Bronchial epithelial cell (primary cell): Measurements from ENCODE around the gene RAMP3. TPM values are rescaled to one million over a fixed set of nuclear protein-coding genes. Genes with fewer than 3 reads are reported as not detected.

Experiments used
- DNase-seq: peaks from one replicate; pipeline ENCODE4 v3.0.0-alpha.2; 2010; ENCODE audit warnings: low read depth
- FAIRE-seq: peaks from 2 replicates; lab custom pipeline; 2011; peaks lifted over from hg19 to GRCh38; lab: Jason Lieb, UNC
- H3K27me3 ChIP-seq: 2 replicates; pipeline ENCODE4 v1.5.1; 2011; ENCODE audit warnings: low read length; ENCODE audit not compliant: control insufficient read depth, insufficient read depth
- H3K36me3 ChIP-seq: 2 replicates; pipeline ENCODE4 v1.5.1; 2011; ENCODE audit warnings: low read length; ENCODE audit not compliant: control insufficient read depth, insufficient read depth
- H3K4me3 ChIP-seq: 2 replicates; pipeline ENCODE4 v1.5.1; 2011; ENCODE audit warnings: mild to moderate bottlenecking, low read depth, low read length, control low read depth
- CTCF ChIP-seq: IDR thresholded peaks from 2 replicates; pipeline ENCODE4 v1.5.1; 2011; ENCODE audit warnings: mild to moderate bottlenecking, moderate library complexity, low read length, control low read depth, inconsistent platforms; ENCODE audit not compliant: insufficient read depth, severe bottlenecking
- total RNA-seq: library from RNA; depleted of rRNA; stranded (reverse); fragments of >200 nt; gene quantifications from 2 replicates; pipeline ENCODE4 v1.2.1, GENCODE V29; 2014

RAMP3 gene
- total RNA-seq, 1 donor from 2014 or later = not detected

GRCh38 chr7:45229156-45229920 is 71.7 kb downstream of the RAMP3 start:
- FAIRE-seq = no peak
- Histone ChIP-seq H3K27me3 (peaks cover 5% of the 10 kb centered on the region), H3K4me3 (no peak overlapping the region), H3K36me3 (no peaks in the 10 kb centered on the region)
- DNase-seq = no peak
- no peak for TF ChIP-seq CTCF

- no peak for FAIRE-seq
- H3K27me3 ChIP-seq = peaks cover 5% of the 10 kb centered on the region
Measured at GRCh38 chr7:45230083-45230482, 72.5 kb downstream of the RAMP3 start.

GRCh38 chr7:45230611-45231165 is 73.1 kb downstream of the RAMP3 start:
- H3K4me3 ChIP-seq = no peak overlapping the region
- peaks cover 5% of the 10 kb centered on the region for H3K27me3 ChIP-seq
- H3K36me3 ChIP-seq = no peaks in the 10 kb centered on the region
- DNase-seq (no peak), FAIRE-seq (no peak)
- no peak for TF ChIP-seq CTCF

More at GRCh38 chr7:45230083-45230482, 72.5 kb downstream of the RAMP3 start:
- no peak for TF ChIP-seq CTCF
- no peak for DNase-seq
- no peaks in the 10 kb centered on the region for H3K36me3 ChIP-seq
- H3K4me3 ChIP-seq = no peak overlapping the region

GRCh38 chr7:45233249-45233775 is 75.7 kb downstream of the RAMP3 start:
- FAIRE-seq (no peak), DNase-seq (no peak)
- H3K36me3 ChIP-seq = no peaks in the 10 kb centered on the region
- no peak for TF ChIP-seq CTCF
- no peak overlapping the region for H3K4me3 ChIP-seq
- peaks cover 5% of the 10 kb centered on the region for H3K27me3 ChIP-seq

Other genes starting within 250 kb of the RAMP3 start
- gene MYO1G, start 178.8 kb upstream of the RAMP3 start, total RNA-seq = 0.13 and 0.26 TPM in 2 replicates
- gene CCM2, start 157.6 kb upstream of the RAMP3 start, total RNA-seq = 45.0 and 49.9 TPM in 2 replicates
- gene NACAD, start 68.8 kb upstream of the RAMP3 start, total RNA-seq = under 0.01 and 0.13 TPM in 2 replicates
- gene TBRG4, start 46.1 kb upstream of the RAMP3 start, total RNA-seq = 78.7 and 90.3 TPM in 2 replicates